ENCODE data around the gene PPDPF.

DNA sequence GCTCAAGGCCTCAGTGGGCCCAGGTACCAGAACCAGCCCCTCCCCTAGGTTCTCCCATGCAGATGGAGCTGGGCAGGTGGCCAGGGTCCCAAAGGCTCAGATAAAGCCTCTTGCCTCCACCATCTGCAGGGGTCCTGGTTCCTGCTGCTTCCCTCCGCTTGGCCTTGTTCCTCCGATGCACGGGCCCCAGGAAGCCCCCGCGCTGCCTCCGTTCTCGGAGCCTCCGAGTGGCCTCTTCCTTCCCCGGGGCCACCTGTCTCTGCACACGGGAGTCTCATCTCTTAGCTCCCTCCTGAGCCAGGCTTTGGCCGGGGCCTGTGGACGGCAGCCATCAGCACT is 18.5 kb downstream of the PPDPF start:
- TF ChIP-seq, protein P1, sequence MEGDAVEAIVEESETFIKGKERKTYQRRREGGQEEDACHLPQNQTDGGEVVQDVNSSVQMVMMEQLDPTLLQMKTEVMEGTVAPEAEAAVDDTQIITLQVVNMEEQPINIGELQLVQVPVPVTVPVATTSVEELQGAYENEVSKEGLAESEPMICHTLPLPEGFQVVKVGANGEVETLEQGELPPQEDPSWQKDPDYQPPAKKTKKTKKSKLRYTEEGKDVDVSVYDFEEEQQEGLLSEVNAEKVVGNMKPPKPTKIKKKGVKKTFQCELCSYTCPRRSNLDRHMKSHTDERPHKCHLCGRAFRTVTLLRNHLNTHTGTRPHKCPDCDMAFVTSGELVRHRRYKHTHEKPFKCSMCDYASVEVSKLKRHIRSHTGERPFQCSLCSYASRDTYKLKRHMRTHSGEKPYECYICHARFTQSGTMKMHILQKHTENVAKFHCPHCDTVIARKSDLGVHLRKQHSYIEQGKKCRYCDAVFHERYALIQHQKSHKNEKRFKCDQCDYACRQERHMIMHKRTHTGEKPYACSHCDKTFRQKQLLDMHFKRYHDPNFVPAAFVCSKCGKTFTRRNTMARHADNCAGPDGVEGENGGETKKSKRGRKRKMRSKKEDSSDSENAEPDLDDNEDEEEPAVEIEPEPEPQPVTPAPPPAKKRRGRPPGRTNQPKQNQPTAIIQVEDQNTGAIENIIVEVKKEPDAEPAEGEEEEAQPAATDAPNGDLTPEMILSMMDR (conservative IDR thresholded peaks at IDR 0.05; ENCODE audit: low read depth, low read length): no peak
- TF ChIP-seq EZH2phosphoT487 (IDR thresholded peaks at IDR 0.05; ENCODE audit: borderline replicate concordance, low read length): no peak
- no peak for TF ChIP-seq EZH2 (IDR thresholded peaks at IDR 0.05; ENCODE audit: low read length, unreplicated experiment)
